Breast epithelium (tissue), 3 donors: ENCODE data around the gene FAM168A.

Experiments used
- POLR2A ChIP-seq: fragments of 450-650 bp; IDR thresholded peaks from one replicate; pipeline ENCODE4 v1.6.1; 2016; ENCODE audit warnings: antibody characterized with exemption, mild to moderate bottlenecking, moderate library complexity
- TF ChIP-seq, protein P1 (sequence below), 3 donors: fragments of 450-650 bp; IDR thresholded peaks; one replicate each; pipeline ENCODE4 v1.5.1; 2016 to 2017; ENCODE audit warnings: antibody characterized with exemption in 3 of 3, mild to moderate bottlenecking in 3 of 3, moderate library complexity in 3 of 3

- TF ChIP-seq, protein P1, sequence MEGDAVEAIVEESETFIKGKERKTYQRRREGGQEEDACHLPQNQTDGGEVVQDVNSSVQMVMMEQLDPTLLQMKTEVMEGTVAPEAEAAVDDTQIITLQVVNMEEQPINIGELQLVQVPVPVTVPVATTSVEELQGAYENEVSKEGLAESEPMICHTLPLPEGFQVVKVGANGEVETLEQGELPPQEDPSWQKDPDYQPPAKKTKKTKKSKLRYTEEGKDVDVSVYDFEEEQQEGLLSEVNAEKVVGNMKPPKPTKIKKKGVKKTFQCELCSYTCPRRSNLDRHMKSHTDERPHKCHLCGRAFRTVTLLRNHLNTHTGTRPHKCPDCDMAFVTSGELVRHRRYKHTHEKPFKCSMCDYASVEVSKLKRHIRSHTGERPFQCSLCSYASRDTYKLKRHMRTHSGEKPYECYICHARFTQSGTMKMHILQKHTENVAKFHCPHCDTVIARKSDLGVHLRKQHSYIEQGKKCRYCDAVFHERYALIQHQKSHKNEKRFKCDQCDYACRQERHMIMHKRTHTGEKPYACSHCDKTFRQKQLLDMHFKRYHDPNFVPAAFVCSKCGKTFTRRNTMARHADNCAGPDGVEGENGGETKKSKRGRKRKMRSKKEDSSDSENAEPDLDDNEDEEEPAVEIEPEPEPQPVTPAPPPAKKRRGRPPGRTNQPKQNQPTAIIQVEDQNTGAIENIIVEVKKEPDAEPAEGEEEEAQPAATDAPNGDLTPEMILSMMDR (IDR thresholded peaks at IDR 0.05), result no peak
- no peak for TF ChIP-seq POLR2A
Observed at GRCh38 chr11:73361953-73362776, 235.7 kb downstream of the FAM168A start.
